NB4 (cell line): ENCODE measurements around the gene MEGF6.

Experiments used
- DNase-seq: peaks from one replicate; pipeline ENCODE4 v3.0.0; 2010; ENCODE audit warnings: low read depth
- H3K4me3 ChIP-seq: one replicate; pipeline ENCODE4 v1.5.1; 2011; ENCODE audit warnings: mild to moderate bottlenecking, low read depth, low read length, moderate library complexity
- MYC ChIP-seq: IDR thresholded peaks from 2 replicates; pipeline ENCODE4 v1.6.1; 2011; ENCODE audit warnings: low read depth, low read length
- POLR2A ChIP-seq: IDR thresholded peaks from 2 replicates; pipeline ENCODE4 v1.6.1; 2011; ENCODE audit warnings: mild to moderate bottlenecking; ENCODE audit not compliant: insufficient read length; ENCODE audit errors: extremely low read depth
- TF ChIP-seq, protein P1 (sequence below): IDR thresholded peaks from 2 replicates; pipeline ENCODE4 v1.6.1; 2011; ENCODE audit warnings: low read depth, low read length
- TF ChIP-seq, protein P2 (sequence below): IDR thresholded peaks from one replicate; pipeline ENCODE4 v1.5.1; 2012; ENCODE audit warnings: low read depth, low read length

Gene MEGF6

GRCh38 chr1:3456449-3456963 lies 154.8 kb downstream of the MEGF6 start:
- no peak for DNase-seq
- no peak for TF ChIP-seq MYC
- TF ChIP-seq, protein P1, sequence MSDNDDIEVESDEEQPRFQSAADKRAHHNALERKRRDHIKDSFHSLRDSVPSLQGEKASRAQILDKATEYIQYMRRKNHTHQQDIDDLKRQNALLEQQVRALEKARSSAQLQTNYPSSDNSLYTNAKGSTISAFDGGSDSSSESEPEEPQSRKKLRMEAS, result no peak
- TF ChIP-seq, protein P2, sequence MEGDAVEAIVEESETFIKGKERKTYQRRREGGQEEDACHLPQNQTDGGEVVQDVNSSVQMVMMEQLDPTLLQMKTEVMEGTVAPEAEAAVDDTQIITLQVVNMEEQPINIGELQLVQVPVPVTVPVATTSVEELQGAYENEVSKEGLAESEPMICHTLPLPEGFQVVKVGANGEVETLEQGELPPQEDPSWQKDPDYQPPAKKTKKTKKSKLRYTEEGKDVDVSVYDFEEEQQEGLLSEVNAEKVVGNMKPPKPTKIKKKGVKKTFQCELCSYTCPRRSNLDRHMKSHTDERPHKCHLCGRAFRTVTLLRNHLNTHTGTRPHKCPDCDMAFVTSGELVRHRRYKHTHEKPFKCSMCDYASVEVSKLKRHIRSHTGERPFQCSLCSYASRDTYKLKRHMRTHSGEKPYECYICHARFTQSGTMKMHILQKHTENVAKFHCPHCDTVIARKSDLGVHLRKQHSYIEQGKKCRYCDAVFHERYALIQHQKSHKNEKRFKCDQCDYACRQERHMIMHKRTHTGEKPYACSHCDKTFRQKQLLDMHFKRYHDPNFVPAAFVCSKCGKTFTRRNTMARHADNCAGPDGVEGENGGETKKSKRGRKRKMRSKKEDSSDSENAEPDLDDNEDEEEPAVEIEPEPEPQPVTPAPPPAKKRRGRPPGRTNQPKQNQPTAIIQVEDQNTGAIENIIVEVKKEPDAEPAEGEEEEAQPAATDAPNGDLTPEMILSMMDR, result no peak
- TF ChIP-seq POLR2A, result no peak
- no peak overlapping the region for H3K4me3 ChIP-seq

GRCh38 chr1:3455670-3456448 lies 155.4 kb downstream of the MEGF6 start:
- TF ChIP-seq MYC (no peak), POLR2A (no peak)
- TF ChIP-seq, protein P1, result no peak
- TF ChIP-seq, protein P2, result no peak
- H3K4me3 ChIP-seq, result no peak overlapping the region
- no peak for DNase-seq

- H3K4me3 ChIP-seq, result no peak overlapping the region
- TF ChIP-seq, protein P2, result no peak
- TF ChIP-seq POLR2A (no peak), MYC (no peak)
- TF ChIP-seq, protein P1, result no peak
Observed at GRCh38 chr1:3454811-3455618, 156.3 kb downstream of the MEGF6 start.

DNA sequence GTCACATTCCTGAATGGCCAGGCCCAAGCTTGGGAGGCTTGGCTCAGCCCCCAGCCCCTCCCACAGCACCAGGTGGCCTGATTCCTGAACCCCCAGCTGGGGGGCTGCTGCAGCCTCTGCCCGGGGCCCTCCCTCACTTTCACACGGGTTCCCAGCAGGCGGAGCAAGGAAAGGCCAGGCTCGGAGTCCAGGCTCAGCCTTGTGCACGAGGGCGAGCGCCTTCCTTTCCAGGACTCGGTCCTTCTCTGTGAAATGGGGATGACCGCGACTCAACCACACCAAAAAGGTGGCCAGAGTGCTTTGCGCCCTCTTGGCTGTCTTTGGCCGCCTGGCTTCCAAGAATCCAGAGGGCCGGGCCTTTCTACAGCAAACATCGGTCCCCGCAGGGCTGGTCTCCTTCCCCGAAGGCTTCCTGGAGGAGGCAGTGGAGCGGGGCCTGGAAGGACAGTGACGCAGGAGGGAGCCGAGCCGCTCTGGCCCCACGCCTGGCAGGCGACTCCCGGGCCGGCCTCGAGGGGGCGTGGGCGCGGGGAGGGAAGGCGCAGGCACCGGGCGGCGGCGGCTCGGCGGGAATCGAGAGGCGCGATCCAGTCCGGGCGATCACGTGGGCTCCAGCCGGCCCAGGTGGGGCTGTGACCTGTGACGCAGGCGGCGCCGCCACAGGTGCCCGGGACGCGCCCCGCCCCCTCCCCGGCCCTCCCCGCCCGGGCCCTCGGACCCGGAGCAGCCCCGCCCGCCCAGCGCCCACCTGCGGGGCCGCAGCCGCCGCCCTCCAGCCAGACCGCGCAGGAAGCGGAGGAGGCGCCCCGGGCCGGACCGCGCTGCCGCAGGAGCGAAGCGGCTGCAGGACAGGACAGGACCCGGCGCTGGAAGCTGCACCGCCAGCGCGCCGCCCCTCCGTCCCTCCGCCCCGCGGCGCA lies 157.2 kb downstream of the MEGF6 start, which contains the start of gene ARHGEF16:
ARHGEF16 (plus strand) TSS at position 775 of the 920 bp plus-strand sequence. CDS start 8,420 bp downstream, outside the sequence.
- TF ChIP-seq, protein P2, result peak; percentile 18
- no peak for TF ChIP-seq POLR2A
- TF ChIP-seq, protein P1, result peak; percentile 44; the same call in 1 of the 2 replicates
- DNase-seq, result peak; percentile 70
- no peak within 1 kb of the TSS for H3K4me3 ChIP-seq

More at GRCh38 chr1:3454811-3455618, 156.3 kb downstream of the MEGF6 start:
- DNase-seq, result peak; percentile 74

DNA sequence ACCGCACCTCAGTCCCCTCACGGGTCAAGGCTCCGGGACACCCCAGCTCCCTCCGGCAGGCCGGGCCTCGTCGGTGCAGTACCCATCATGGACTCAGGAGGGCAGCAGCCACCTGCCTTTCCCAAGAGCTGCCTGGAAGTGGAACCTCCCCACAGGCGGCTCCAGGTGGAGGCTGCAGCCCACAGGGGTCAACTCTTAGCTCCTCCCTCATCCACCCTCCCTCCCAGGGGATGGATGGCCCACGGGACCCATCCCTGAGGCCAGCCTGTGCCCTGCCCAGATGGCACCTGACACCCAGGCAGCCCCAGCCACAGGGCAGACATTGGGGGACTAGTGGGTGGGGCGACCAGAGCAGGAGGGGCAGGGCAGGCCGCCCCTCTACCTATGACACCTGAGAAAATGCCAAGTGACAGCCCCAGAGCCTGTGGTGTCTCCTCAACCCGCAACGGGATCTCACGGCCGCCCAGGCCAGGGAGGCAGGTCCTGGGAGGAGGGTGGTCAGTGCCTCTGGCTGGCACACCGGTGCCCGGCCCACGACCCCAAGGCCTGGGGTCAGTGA lies 158.0 kb downstream of the MEGF6 start:
- H3K4me3 ChIP-seq, result no peak overlapping the region
- TF ChIP-seq MYC, result no peak
- no peak for TF ChIP-seq POLR2A
- TF ChIP-seq, protein P2, result peak; percentile 92
- TF ChIP-seq, protein P1, result no peak
- peak; percentile 72 for DNase-seq
